ENCODE measurements around the gene SORCS2. TPM values are rescaled to one million over a fixed set of nuclear protein-coding genes. Genes with fewer than 3 reads are reported as not detected.

Gene SORCS2
- total and polyA plus RNA-seq, 2 experiments from 2014 or later, result 0.92 to 6.9 TPM

DNA sequence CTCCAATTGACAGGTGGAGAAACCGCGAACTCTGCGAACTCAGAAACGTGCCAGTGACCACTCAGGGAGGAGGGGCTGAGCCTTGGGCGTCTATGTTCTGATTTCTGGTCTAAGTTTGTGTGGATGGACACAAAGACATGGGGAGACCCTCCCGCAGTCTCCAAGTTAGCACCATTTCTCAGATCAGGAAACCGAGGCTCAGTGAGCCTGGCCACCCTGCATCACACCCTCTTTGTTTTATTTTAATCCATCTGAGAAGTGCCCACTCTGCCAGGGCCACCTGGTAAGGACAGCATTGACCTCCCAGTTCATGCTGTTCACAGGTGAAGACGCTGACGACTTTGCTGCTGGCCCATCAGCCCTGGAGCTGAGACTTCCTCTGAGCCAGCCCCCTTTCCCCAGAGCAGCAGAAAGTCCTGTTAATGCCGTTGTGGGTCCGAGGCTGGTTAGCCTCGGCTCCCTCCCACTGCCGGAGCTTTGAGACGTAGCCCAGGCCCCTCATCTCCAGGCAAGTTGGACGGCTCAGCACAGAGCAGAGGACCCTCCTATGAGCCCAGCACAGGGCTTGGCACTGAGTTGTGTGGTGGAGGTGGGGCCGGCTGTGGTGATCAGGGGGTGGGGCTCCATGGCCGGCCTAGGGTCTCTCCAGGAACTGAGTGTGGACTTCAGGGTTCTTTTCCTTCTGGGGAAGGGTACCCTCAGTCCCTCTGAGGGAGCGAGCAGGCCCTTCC, 198.7 kb downstream of the SORCS2 start:
- Histone ChIP-seq H3K4me3 (no peak overlapping the region), H3K27me3 (no peaks in the 10 kb centered on the region), H3K9me3 (ENCODE audit: low read depth) (no peaks in the 10 kb centered on the region), H3K36me3 (no peaks in the 10 kb centered on the region), H3K4me1 (ENCODE audit: low read depth) (no peaks in the 10 kb centered on the region), H3K27ac (no peak overlapping the region)
- no peak for DNase-seq (ENCODE audit: low read depth in 1 of 2, low spot score in 1 of 2)
- TF ChIP-seq, protein P1, sequence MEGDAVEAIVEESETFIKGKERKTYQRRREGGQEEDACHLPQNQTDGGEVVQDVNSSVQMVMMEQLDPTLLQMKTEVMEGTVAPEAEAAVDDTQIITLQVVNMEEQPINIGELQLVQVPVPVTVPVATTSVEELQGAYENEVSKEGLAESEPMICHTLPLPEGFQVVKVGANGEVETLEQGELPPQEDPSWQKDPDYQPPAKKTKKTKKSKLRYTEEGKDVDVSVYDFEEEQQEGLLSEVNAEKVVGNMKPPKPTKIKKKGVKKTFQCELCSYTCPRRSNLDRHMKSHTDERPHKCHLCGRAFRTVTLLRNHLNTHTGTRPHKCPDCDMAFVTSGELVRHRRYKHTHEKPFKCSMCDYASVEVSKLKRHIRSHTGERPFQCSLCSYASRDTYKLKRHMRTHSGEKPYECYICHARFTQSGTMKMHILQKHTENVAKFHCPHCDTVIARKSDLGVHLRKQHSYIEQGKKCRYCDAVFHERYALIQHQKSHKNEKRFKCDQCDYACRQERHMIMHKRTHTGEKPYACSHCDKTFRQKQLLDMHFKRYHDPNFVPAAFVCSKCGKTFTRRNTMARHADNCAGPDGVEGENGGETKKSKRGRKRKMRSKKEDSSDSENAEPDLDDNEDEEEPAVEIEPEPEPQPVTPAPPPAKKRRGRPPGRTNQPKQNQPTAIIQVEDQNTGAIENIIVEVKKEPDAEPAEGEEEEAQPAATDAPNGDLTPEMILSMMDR (IDR thresholded peaks at IDR 0.05; ENCODE audit: low read depth, low read length), result no peak

DNA sequence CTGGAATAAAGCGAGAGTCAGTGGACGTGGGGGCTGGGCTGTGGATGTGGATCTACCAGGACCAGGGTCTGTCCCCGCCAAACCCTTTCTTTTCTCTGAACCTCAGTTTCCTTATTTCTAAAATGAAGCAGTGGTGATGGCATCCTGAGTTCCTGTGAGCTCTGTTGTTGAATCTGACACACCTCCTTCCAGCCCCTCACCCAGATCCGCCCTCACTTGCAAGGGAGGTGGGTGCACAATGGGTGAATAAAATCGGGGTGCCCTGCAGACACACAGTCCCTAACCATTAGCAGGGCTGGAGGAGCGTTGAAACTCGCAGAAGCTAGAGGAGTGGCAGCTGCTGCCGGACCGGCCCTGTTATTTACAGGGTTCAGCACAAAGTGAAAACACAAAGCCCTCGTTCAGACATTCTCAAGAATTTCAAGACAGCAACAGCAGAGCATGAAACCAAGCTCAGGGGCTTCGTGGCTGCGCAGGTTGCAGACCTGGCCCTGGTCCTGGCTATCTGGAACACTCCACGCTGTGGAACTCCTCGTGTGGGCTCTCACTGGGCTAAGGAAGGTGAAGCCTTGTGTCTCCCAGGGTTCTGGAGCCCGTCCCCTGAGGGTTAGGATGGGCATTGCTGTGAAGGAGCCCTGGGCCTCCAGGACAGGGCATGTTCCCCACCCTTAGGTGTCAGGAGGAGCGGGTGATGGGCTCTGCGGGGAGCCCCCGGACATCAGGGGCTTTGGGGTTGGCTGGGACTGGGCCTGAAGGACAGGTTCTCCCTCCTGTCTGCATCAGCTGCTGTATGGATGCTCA, 199.5 kb downstream of the SORCS2 start:
- TF ChIP-seq, protein P1 (IDR thresholded peaks at IDR 0.05; ENCODE audit: low read depth, low read length), result no peak
- H3K27me3 ChIP-seq, result no peaks in the 10 kb centered on the region
- H3K4me3 ChIP-seq, result no peak overlapping the region
- no peaks in the 10 kb centered on the region for H3K9me3 ChIP-seq (ENCODE audit: low read depth)
- no peaks in the 10 kb centered on the region for H3K36me3 ChIP-seq
- H3K4me1 ChIP-seq (ENCODE audit: low read depth), result peaks cover 2% of the 10 kb centered on the region
- no peak overlapping the region for H3K27ac ChIP-seq
- DNase-seq (ENCODE audit: low read depth in 1 of 2, low spot score in 1 of 2), result no peak

DNA sequence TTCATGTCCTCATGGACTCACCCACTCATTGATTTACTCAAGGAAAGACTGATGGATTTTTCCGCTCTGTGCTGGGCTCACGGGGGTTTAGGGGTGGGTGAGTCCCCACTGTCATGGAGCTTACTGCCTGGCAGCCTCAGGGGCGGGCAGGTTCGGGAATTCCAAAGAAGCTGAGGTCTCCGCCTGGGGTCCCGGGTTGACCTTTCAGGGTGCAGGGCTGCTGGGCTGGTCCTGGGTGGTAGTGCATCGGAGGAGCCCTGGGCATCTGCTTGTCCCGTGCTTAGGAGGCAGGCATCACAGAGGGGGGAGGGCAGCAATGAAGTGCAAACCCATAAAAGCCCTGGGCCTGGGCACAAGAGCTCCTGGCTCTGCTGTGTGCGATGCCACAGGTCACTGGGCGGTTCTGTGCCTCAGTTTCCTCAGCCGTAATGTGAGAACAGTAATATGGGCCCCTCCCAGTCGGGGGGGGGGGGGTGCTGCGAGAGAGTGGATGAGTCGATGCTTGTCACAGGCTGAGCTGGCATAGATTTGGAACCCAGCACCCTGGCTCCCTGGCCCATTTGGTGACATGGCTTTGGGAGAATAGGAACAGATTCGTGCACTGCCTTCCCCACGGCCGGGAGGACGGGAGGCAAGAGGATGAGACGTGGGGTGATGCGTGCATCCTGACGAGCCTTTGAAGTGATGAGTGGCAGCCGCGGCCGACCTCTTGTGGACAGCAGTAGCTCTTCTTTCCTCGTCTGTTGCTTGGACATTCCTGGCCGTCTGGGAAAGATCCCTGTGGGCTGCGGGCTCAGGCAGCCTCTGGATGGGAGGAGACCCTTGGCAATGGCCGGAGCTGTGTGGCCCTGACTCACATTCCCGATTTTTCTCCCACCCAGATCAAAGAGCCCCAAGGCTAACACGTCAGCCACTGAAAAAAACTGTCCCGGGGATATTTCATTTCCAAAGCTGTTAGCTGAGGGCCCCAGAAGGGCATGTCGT, 200.4 kb downstream of the SORCS2 start:
- Histone ChIP-seq H3K27me3 (no peaks in the 10 kb centered on the region), H3K27ac (no peak overlapping the region), H3K4me3 (no peak overlapping the region), H3K36me3 (no peaks in the 10 kb centered on the region), H3K4me1 (ENCODE audit: low read depth) (peaks cover 9% of the 10 kb centered on the region), H3K9me3 (ENCODE audit: low read depth) (no peaks in the 10 kb centered on the region)
- peak in 1 of 2 donors; percentile 43 for DNase-seq (ENCODE audit: low read depth in 1 of 2, low spot score in 1 of 2)
- TF ChIP-seq, protein P1 (IDR thresholded peaks at IDR 0.05; ENCODE audit: low read depth, low read length), result peak; percentile 34

DNA sequence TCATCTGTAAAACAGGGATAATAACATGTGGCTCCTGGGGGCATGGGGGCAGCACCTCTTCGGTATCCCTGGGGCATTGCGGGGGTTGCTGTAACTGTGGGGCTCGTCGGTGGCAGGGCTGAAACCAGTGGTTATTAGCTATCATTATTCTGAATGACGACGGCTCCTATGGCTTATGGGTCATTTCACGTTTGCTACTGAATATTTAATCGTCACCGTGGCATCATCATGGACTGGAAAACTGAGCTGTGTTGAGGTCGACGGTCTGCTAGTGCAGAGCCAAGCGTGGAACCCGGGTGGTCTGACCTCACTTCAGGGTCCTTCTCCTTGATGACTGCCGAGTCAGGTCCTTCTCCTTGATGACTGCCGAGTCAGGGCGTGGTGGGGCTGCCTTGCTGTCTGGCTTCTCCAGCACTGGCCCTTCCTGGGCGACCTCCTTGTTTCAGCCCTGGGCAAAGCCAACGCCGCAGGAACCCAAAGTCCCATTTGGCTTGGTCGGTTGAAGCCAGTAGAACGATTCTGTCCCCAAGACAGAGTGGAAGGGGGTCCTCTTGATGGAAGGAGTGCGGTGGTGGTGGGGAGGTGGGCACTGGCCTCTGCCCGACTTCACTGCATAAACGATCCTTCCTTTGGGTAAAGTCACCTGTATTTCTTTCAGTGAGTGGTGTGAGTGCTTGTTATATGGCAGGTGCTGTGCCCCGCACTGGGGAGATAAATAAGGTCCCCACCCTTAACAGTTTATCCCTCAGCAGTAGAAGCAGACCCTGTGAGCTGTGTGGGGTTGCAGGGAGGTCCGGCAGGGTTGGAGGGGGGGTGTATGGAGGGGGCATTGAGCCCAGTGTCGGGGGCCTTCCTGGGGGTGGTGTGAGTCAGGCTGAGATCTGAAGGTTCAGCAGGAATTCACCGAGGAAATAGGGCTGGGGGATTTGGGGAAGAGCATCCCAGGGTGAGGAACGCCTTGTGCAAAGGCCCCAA, 201.6 kb downstream of the SORCS2 start:
- H3K9me3 ChIP-seq (ENCODE audit: low read depth), result no peaks in the 10 kb centered on the region
- TF ChIP-seq, protein P1 (IDR thresholded peaks at IDR 0.05; ENCODE audit: low read depth, low read length), result no peak
- no peak for DNase-seq (ENCODE audit: low read depth in 1 of 2, low spot score in 1 of 2)
- H3K27ac ChIP-seq, result no peak overlapping the region
- H3K36me3 ChIP-seq, result no peaks in the 10 kb centered on the region
- H3K4me1 ChIP-seq (ENCODE audit: low read depth), result peaks cover 12% of the 10 kb centered on the region
- no peaks in the 10 kb centered on the region for H3K27me3 ChIP-seq
- no peak overlapping the region for H3K4me3 ChIP-seq

Measured in cardiac muscle cell (in vitro differentiated cells and primary cell).